HG03575 (cell line): Measurements from ENCODE around the gene ZGLP1.

Experiments used
- ATAC-seq: cut with Tn5 transposase; IDR thresholded peaks from one replicate; pipeline ENCODE4 v1.9.1; 2021; ENCODE audit not compliant: unreplicated experiment, insufficient number of reproducible peaks, low FRiP score; ENCODE audit errors: extremely low read depth

The ZGLP1 gene

DNA sequence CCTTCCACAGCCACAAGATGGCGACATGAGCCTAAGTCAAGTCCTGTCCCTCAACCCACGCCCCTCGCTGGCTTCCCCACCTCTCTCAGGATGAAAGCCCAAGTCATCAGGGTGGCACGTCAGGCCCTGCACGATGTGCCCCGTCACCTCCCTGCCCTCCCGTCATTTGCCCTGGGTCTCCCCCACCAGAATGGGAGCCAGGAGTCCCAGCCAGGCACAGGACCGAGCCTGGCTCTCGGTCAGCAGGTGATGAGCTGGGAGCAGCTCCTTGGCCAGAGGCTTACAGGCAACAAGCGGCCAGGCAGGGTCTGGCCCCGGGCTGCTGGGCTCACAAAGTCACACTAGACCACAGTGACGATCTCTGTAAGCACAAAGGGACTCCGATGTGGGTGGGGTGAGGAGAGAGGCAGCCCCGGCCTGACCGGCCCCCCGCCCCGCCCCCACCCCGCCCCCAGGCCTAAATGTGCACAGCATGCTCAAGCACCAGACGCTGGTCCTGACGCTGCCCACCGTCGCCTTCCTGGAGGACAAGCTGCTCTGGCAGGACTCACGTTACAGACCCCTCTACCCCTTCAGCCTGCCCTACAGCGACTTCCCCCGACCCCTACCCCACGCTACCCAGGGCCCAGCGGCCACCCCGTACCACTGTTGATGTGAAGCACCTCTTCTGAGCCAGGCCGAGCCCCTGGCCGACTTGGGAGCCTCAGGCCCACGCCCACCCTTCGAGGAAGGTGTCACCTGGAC is 50.3 kb downstream of the ZGLP1 start:
- no peak for ATAC-seq

DNA sequence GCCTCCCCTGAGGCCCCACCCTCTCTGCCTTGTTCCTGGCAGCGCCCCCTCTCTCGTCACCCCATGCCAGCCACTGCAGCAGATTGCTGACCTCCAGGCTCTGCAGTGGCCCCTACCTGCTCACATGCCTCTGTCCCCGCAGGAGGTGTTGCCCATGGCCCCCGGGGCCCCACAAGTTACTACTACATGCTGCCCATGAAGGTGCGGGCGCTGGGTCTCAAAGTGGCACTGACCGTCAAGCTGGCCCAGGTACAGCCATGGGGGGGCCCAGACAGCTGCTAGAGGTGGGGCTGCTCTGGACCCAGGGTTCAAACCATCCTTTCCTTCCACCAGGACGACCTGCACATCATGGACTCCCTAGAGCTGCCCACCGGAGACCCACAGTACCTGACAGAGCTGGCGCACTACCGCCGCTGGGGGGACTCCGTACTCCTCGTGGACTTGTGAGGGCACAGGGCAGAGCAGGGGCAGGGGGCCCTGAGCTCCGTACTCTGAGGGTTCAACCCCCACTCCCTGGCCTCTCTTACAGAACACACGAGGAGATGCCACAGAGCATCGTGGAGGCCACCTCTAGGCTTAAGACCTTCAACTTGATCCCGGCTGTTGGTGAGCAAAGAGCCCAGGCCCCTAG is 51.4 kb downstream of the ZGLP1 start:
- no peak for ATAC-seq

DNA sequence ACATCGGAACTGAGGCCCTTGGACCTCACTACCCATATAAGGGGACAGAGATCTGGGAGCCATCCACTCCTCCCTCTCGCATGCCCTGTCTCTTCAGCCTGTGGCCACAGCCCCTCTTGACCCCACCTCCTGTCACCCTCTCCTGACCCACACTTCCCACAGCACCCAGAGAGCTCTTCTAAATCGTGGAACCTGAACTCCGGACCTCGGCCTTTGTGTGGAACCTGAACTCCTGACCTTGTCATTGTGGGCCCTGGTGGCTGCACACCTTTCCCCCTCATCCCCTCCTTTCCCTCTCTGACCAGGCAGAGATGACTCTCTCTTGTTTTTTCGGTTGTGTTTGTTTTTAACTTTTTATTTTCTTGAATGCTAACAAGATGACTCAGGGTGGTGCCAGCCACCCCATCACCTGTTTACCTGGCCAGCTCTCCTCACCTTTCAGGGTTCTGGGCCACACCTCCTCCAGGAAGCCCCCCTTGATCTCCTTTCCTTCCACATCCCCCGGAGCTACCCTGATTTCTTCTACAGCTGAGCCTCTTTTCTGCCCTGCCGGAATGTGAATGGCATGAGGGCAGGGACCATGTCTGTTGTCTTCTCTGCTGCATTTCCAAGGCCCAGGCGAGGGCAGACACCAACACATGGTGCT is 52.5 kb downstream of the ZGLP1 start:
- no peak for ATAC-seq

DNA sequence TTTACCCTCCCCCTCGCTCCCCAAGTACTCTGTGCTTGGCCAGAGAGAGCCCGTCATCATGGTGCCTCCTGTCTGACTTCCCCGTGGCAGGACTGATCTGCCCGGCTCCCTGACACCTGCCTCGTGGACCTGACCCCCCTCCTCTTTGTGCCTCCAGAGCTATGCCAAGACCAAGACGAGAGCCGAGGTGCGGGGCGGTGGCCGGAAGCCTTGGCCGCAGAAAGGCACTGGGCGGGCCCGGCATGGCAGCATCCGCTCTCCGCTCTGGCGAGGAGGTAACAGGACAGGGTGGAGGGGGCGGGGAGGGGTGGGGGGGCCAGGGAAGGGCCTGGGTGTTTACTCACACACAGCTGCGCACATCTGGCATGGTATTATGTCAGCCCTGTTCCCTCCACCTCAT is 53.1 kb downstream of the ZGLP1 start:
- no peak for ATAC-seq

DNA sequence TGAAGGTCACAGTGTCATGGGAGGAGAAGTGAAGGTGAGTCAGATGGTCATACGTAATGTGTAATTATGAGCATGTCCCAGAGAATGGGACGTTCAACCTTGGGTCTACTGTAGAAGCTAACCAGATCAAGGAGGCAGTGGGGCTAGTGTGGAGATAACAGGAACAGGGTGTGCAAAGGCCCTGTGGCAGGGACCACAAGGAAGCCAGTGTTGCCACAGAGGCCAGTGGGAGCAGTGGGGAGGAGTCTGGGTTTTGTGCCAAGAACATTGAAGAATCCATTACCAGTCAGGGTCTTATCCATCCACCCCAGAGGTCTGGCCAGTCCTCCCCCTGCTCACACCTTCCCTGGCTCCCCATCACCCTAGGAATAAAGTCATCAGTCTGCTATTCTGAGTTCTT is 54.3 kb downstream of the ZGLP1 start:
- no peak for ATAC-seq
